Muscle of leg (tissue), 16 donors: ENCODE measurements around the gene CSRP1. TPM values are rescaled to one million over a fixed set of nuclear protein-coding genes. Genes with fewer than 3 reads are reported as not detected.

Source experiments
- DNase-seq: peaks from one replicate; pipeline ENCODE4 v3.0.0; 2013
- H3K27ac ChIP-seq: one replicate; pipeline ENCODE4 v1.5.1; 2013; ENCODE audit warnings: mild to moderate bottlenecking, low read length, control low read depth
- H3K27me3 ChIP-seq: one replicate; pipeline ENCODE4 v1.6.1; 2013; ENCODE audit warnings: low read length; ENCODE audit not compliant: control insufficient read depth, insufficient read depth
- H3K36me3 ChIP-seq: one replicate; pipeline ENCODE4 v1.6.1; 2013; ENCODE audit warnings: low read length; ENCODE audit not compliant: control insufficient read depth, insufficient read depth
- H3K4me1 ChIP-seq: one replicate; pipeline ENCODE4 v1.6.1; 2013; ENCODE audit warnings: low read length; ENCODE audit not compliant: control insufficient read depth, insufficient read depth
- H3K4me3 ChIP-seq: one replicate; pipeline ENCODE4 v1.5.1; 2013; ENCODE audit warnings: low read length, control low read depth
- H3K9me3 ChIP-seq: replicated peaks from 2 replicates; pipeline ENCODE4 v1.6.1; 2013; ENCODE audit warnings: low read depth, low read length; ENCODE audit not compliant: control insufficient read depth
- WGBS: methylation state at CpG from one replicate; pipeline ENCODE4 v1.1.5; 2013; ENCODE audit warnings: missing lambda C conversion rate; ENCODE audit not compliant: insufficient coverage; 5-methylcytosine and 5-hydroxymethylcytosine counted together
- long read RNA-seq, 11 donors: transcript quantifications; one replicate each; lab custom pipeline, GENCODE V29; 2026
- polyA plus RNA-seq, 8 donors: library from polyadenylated mRNA; unstranded; fragments of 120-200 nt; gene quantifications; one replicate each; pipeline versions ENCODE4 v1.2.1 to v1.2.3, GENCODE V29; 2013; ENCODE audit warnings: inconsistent platforms in 1 of 8, low replicate concordance in 1 of 8; ENCODE audit not compliant: insufficient read length in 8 of 8, insufficient read depth in 1 of 8
- total RNA-seq: library from RNA; stranded (reverse); fragments of 120-200 nt; gene quantifications from one replicate; pipeline ENCODE4 v1.2.4, GENCODE V29; 2013

CSRP1 gene
- total RNA-seq: 42.0 TPM
- polyA plus RNA-seq: 10 to 100 TPM; 36.2 to 77.0 (median 49.3) TPM
- long read RNA-seq, donor 1, full-length matches to known transcripts: 7 of 7 reads
- long read RNA-seq, donor 1, partial matches to known transcripts: 0 of 7 reads
- long read RNA-seq, donor 1, other reads (novel, unspliced or antisense): 0 of 7 reads
- long read RNA-seq, donor 2, partial matches to known transcripts: 0 of 2 reads
- long read RNA-seq, donor 2, other reads (novel, unspliced or antisense): 0 of 2 reads
- long read RNA-seq, donor 3, full-length matches to known transcripts: 8 of 8 reads
- long read RNA-seq, donor 3, partial matches to known transcripts: 0 of 8 reads
- long read RNA-seq, donor 3, other reads (novel, unspliced or antisense): 0 of 8 reads
- long read RNA-seq, donor 4, full-length matches to known transcripts: 15 of 15 reads
- long read RNA-seq, donor 4, partial matches to known transcripts: 0 of 15 reads
- long read RNA-seq, donor 4, other reads (novel, unspliced or antisense): 0 of 15 reads
- long read RNA-seq, donor 5, full-length matches to known transcripts: 44 of 44 reads
- long read RNA-seq, donor 5, partial matches to known transcripts: 0 of 44 reads
- long read RNA-seq, donor 5, other reads (novel, unspliced or antisense): 0 of 44 reads
- long read RNA-seq, donor 6, full-length matches to known transcripts: 27 of 27 reads
- long read RNA-seq, donor 6, partial matches to known transcripts: 0 of 27 reads
- long read RNA-seq, donor 6, other reads (novel, unspliced or antisense): 0 of 27 reads
- long read RNA-seq, donor 7, full-length matches to known transcripts: 19 of 25 reads
- long read RNA-seq, donor 7, partial matches to known transcripts: 6 of 25 reads
- long read RNA-seq, donor 7, other reads (novel, unspliced or antisense): 0 of 25 reads
- long read RNA-seq, donor 8, full-length matches to known transcripts: 14 of 14 reads
- long read RNA-seq, donor 8, partial matches to known transcripts: 0 of 14 reads
- long read RNA-seq, donor 8, other reads (novel, unspliced or antisense): 0 of 14 reads
- long read RNA-seq, donor 9, full-length matches to known transcripts: 12 of 12 reads
- long read RNA-seq, donor 9, partial matches to known transcripts: 0 of 12 reads
- long read RNA-seq, donor 9, other reads (novel, unspliced or antisense): 0 of 12 reads
- long read RNA-seq, donor 10, full-length matches to known transcripts: 18 of 18 reads
- long read RNA-seq, donor 10, partial matches to known transcripts: 0 of 18 reads
- long read RNA-seq, donor 10, other reads (novel, unspliced or antisense): 0 of 18 reads
- long read RNA-seq, donor 11, full-length matches to known transcripts: 14 of 14 reads
- long read RNA-seq, donor 11, partial matches to known transcripts: 0 of 14 reads
- long read RNA-seq, donor 11, other reads (novel, unspliced or antisense): 0 of 14 reads

DNA sequence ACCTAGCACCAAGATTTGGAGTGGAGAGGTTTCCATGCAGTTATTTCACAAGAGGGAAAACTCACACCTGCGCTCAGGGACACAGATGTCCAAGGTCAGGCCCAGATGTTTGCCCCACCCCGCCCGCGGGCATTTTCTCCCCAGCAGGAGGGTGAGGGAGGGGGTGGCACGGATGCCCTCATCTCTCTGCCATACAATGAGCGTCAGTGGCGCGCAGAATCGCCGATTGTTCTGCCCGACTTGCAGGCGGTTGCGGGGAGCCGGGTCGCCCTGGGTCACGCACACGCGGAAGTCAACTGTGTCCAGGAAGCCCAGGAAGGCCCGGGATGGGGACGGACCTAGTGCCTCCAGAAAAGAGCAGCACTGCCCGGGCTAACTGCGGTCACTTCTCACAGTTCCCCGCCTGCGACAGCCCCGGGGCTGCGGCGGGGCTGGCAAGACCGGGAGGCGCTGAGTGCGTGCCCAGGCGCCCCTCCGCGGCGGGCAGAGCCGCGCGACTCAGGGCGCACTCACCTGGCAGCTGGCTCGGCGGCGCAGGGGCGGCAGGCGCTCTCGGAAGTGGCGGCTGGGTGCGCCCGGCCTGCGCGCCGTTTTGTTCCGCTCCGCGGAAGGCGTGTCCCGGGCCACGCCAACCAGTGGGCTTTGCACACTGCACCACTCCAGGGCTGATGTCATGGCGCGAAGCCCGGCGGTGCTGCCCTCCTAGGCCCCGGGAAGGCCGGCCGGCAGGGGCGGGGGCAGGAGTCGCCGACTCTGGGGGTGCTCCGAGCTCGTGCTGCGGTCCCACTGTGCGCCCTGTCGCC, at the start of gene CSRP1:
Gene CSRP1 (minus strand): TSS at position 567 of the 803 bp plus-strand sequence. CDS start 10,820 bp downstream, outside the sequence.
- peak within 1 kb of the TSS; percentile 58 for H3K4me3 ChIP-seq
- no peaks in the 10 kb centered on the region for H3K27me3 ChIP-seq
- H3K9me3 ChIP-seq: no peaks in the 10 kb centered on the region
- no peaks in the 10 kb centered on the region for H3K36me3 ChIP-seq
- 3% methylated on average over 71 of the region's 71 CpGs for WGBS
- H3K27ac ChIP-seq: peak within 1 kb of the TSS; percentile 87
- DNase-seq: peak; percentile 90
- peaks cover 51% of the 10 kb centered on the region for H3K4me1 ChIP-seq

DNA sequence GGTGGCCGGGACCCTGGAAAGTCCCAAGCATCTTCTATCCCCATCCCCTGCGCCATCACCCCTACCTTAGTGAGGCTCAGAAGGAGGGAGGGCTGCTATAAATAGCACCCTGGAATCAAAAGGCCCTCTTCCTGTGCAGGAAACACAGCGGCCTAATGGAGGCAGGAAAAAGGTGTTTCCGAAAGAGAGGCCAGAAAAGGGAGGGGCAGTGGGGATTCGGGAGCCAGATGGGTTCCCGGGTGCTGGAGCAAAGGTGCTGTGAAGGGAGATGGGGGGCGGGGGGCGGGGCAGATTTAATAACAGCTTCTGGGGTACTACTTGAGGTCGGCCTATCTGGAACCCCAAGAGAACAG, 48.6 kb upstream of the CSRP1 start:
- Histone ChIP-seq H3K27ac (peak overlapping the region; percentile 54), H3K36me3 (no peaks in the 10 kb centered on the region), H3K4me1 (peaks cover 49% of the 10 kb centered on the region), H3K9me3 (no peaks in the 10 kb centered on the region), H3K27me3 (no peaks in the 10 kb centered on the region), H3K4me3 (no peak overlapping the region)
- WGBS: 36% methylated on average over 4 of the region's 9 CpGs
- DNase-seq: no peak

DNA sequence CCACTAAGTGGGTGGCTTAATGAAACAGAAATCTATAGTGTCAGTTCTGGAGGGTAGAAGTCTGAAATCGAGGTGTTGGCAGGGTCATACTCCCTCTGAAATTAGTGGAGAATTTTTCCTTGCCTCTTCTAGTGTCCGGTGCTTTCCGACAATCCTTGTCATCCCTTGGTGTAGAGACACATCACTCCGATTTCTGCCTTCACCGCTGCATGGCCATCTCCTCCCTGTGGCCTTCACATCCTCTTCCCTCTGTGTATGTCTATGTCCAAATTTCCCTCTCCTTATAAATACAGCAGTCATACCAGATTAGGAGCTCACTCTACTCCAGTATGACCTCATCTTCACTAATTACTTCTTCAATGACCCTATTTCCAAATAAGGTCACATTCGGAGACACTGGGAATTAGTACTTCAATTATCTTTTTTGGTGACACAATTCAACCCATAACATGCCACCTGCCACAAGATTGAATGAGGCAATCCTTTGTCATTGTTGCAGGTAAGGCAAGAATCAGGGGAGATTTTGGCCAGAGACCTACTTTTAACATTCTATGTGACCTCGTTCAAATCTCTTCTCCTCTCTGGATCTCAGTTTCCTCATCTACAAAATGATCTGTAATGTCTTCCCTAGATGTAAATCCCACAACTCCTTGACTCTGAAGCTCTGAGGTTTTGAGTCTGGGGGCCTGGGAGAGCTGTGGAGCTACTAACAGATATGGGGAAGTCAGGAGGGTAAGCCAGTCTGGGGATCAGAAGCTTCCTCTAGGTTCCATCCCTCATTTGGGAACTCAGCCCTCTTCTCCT, 48.1 kb upstream of the CSRP1 start:
- WGBS: 97% methylated on average over 5 of the region's 7 CpGs
- Histone ChIP-seq H3K4me3 (no peak overlapping the region), H3K27me3 (no peaks in the 10 kb centered on the region), H3K36me3 (no peaks in the 10 kb centered on the region), H3K9me3 (no peaks in the 10 kb centered on the region), H3K4me1 (peaks cover 45% of the 10 kb centered on the region), H3K27ac (peak overlapping the region; percentile 54)
- DNase-seq: no peak

DNA sequence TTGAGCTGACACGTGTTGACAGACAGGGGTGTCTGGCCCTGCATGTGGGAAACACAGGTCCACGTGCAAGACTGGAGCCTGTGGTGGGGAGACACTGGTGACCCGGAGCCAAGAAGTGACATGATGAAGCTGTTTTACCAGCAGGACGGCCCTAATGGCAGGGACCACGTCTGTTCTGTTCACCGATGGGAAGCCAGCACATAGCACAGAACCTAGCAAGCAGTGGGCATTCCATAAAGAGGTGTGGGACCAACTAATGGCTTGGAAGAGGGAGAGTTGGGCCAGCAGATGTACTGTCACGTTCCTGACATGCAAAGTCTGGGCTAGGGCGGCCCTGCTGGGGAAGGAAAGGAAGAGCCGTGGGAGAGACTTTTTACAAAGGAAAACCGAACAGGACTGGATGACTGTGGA, 47.3 kb upstream of the CSRP1 start:
- Histone ChIP-seq H3K9me3 (no peaks in the 10 kb centered on the region), H3K27ac (peak overlapping the region; percentile 53), H3K4me3 (no peak overlapping the region), H3K4me1 (peaks cover 37% of the 10 kb centered on the region), H3K36me3 (no peaks in the 10 kb centered on the region), H3K27me3 (no peaks in the 10 kb centered on the region)
- WGBS: 51% methylated on average over 9 of the region's 10 CpGs
- no peak for DNase-seq

DNA sequence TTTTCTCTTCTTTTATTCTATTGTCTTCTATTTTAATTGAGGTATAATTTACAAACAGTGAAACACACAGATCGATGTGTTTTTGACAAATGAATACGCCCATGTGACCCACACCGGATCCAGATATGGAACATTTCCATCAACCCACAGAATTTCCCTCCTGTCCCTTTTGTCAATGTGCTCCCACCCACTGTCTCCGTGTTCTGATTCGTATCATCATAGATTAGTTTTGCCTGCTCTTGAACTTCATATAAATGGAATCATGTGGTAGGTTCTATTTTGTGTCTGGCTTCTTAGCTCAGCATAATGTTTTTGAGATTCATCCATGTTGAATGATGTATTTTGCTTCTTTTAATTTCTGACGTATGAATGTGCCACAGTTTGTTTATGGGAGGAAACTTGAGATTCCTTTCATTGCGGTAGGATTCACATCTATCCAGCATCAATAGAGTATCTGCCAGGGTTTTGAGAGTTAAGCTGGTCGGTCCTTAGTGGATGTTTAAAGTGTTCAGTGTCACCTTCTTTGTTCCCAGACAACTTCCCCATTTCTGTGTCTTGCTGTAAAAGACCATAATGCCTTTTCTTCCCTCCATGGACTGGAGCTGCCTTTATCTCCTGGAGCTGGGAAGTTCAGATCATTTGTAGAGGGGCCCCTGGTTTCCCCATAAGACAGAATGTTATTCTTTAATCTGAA, 46.7 kb upstream of the CSRP1 start:
- no peak for DNase-seq
- peaks cover 35% of the 10 kb centered on the region for H3K4me1 ChIP-seq
- peak overlapping the region; percentile 53 for H3K27ac ChIP-seq

DNA sequence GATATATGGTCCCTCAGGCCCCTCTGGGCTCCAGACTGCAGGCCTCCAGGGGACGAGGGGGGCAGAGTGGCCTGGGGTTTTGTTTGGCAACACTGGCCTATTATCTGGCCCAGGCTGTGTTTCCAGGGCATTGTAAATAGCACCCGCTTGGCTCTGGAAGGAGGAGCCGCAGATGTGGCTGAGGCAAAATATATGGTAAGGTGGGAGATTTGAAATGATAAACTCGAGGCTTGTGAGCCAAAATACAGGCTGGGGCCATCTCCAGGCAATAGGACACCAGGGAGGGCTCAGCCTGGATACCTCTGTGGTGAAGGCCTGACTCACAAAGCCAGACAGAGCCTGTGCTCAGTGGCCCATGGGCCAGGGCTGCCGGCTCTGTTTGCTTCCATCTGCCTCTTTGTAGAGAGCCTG, 46.0 kb upstream of the CSRP1 start:
- 64% methylated on average over 4 of the region's 5 CpGs for WGBS
- Histone ChIP-seq H3K4me1 (peaks cover 32% of the 10 kb centered on the region), H3K27ac (peak overlapping the region; percentile 6), H3K36me3 (no peaks in the 10 kb centered on the region), H3K4me3 (no peak overlapping the region), H3K27me3 (no peaks in the 10 kb centered on the region), H3K9me3 (no peaks in the 10 kb centered on the region)
- no peak for DNase-seq

More for the DNA sequence above, 46.7 kb upstream of the CSRP1 start:
- H3K4me3 ChIP-seq: no peak overlapping the region
- 100% methylated on average over 2 of the region's 8 CpGs for WGBS
- H3K9me3 ChIP-seq: no peaks in the 10 kb centered on the region
- H3K27me3 ChIP-seq: no peaks in the 10 kb centered on the region
- no peaks in the 10 kb centered on the region for H3K36me3 ChIP-seq

DNA sequence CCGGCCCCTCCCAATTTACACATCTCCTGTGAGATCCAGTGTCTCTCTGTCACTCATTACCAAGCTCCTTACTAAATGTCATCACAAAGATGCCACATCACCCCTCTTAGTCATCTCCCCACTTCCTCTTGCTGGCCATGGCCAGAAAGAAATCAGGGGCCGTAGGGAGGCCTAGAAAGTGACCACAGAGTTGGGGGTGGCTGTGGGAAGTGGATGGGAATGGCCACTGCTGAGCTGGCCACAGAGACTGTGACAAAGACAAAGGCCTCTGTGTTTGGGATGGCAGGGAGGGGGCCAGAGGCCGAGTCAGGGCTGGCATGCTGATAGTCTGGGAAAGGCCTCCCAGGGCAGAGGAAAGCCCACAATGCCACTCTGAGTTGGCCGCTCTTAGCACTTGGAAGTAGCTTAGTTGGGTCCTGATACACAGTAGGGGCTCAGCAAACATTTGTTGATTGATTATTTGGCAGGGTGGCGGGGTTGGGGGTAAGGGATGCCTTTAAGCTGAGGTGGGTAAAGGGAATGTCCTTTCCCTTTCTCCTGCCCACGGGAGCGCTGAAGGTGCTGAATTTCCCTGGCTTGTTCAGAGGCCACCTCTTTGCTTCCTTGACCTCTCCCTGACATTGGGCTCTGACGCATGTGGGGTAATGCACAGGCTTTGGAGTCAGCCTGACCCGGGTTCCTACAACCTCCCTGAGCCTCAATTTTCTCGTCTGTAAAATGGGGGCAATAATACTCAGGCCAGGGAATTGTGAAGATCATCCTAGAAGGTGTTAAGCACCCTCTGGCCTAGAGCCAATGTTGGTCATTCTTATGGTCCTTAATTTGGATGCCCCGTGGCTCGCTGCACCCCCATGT, 45.2 kb upstream of the CSRP1 start:
- Histone ChIP-seq H3K27me3 (no peaks in the 10 kb centered on the region), H3K4me3 (no peak overlapping the region), H3K9me3 (no peaks in the 10 kb centered on the region), H3K36me3 (no peaks in the 10 kb centered on the region), H3K27ac (no peak overlapping the region), H3K4me1 (peaks cover 23% of the 10 kb centered on the region)
- 73% methylated on average over 8 of the region's 12 CpGs for whole genome bisulfite sequencing
- no peak for DNase-seq

DNA sequence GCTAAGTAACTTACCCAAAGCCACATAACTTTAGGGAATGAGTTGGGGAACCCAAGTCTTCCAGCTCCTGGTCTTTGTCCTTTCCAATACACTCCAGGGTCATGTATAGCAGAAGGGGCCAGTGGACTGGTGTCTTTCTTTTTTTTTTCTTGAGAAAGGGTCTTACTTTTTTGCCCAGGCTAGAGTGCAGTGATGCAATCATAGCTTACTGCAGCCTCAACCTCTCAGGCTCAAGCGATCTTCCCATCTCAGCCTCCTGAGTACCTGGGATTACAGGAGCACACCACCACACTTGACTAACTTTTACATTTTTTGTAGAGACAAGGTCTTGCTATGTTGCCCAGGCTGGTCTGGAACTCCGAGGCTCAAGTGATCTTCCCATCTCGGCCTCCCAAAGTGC, 44.2 kb upstream of the CSRP1 start:
- Histone ChIP-seq H3K4me3 (no peak overlapping the region), H3K4me1 (peaks cover 20% of the 10 kb centered on the region), H3K27ac (no peak overlapping the region), H3K9me3 (no peaks in the 10 kb centered on the region), H3K27me3 (no peaks in the 10 kb centered on the region), H3K36me3 (no peaks in the 10 kb centered on the region)
- 82% methylated on average over 3 of the region's 3 CpGs for WGBS
- no peak for DNase-seq
